ENCODE measurements around the gene STK32A. TPM values are rescaled to one million over a fixed set of nuclear protein-coding genes. Genes with fewer than 3 reads are reported as not detected.

Gene STK32A
- total and polyA plus RNA-seq, 10 donors: 0.15 to 3.1 (median 0.90) TPM

- H3K36me3 ChIP-seq: no peaks in the 10 kb centered on the region
- H3K27me3 ChIP-seq (replicated peaks in 1 of 7): no peaks in the 10 kb centered on the region
- H3K9me3 ChIP-seq: peaks cover 0 to 19% (median 11%) of the 10 kb centered on the region in 8 donors
- H3K4me3 ChIP-seq: no peak overlapping the region
- no peak overlapping the region for H3K27ac ChIP-seq
- TF ChIP-seq, protein P1, sequence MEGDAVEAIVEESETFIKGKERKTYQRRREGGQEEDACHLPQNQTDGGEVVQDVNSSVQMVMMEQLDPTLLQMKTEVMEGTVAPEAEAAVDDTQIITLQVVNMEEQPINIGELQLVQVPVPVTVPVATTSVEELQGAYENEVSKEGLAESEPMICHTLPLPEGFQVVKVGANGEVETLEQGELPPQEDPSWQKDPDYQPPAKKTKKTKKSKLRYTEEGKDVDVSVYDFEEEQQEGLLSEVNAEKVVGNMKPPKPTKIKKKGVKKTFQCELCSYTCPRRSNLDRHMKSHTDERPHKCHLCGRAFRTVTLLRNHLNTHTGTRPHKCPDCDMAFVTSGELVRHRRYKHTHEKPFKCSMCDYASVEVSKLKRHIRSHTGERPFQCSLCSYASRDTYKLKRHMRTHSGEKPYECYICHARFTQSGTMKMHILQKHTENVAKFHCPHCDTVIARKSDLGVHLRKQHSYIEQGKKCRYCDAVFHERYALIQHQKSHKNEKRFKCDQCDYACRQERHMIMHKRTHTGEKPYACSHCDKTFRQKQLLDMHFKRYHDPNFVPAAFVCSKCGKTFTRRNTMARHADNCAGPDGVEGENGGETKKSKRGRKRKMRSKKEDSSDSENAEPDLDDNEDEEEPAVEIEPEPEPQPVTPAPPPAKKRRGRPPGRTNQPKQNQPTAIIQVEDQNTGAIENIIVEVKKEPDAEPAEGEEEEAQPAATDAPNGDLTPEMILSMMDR (IDR thresholded peaks at IDR 0.05 in 8 of 11, conservative IDR thresholded peaks at IDR 0.05 in 3 of 11): no peak
- TF ChIP-seq POLR2AphosphoS5 (IDR thresholded peaks at IDR 0.05) (no peak), POLR2A (IDR thresholded peaks at IDR 0.05) (no peak)
- no peaks in the 10 kb centered on the region for H3K4me1 ChIP-seq
- WGBS, 5 donors: 81 to 89% (median 85%) methylated on average over 4 of the region's 4 CpGs
- intact Hi-C loops (cut with DNase I; ENCODE audit: low total_unique reads): no loop called here
- no peak for DNase-seq
These were observed 104.5 kb downstream of the STK32A start for GRCh38 chr5:147339313-147339712.

- no peaks in the 10 kb centered on the region for H3K4me1 ChIP-seq
- H3K4me3 ChIP-seq: no peak overlapping the region
- 76 to 90% (median 87%) methylated on average over 1 of the region's 1 CpG for WGBS, 5 donors
- peaks cover 0 to 19% (median 11%) of the 10 kb centered on the region in 8 donors for H3K9me3 ChIP-seq
- intact Hi-C loops (cut with DNase I; ENCODE audit: low total_unique reads): no loop called here
- no peaks in the 10 kb centered on the region for H3K27me3 ChIP-seq (replicated peaks in 1 of 7)
- no peaks in the 10 kb centered on the region for H3K36me3 ChIP-seq
- TF ChIP-seq, protein P1 (IDR thresholded peaks at IDR 0.05 in 8 of 11, conservative IDR thresholded peaks at IDR 0.05 in 3 of 11): no peak
- TF ChIP-seq POLR2A (IDR thresholded peaks at IDR 0.05) (no peak), POLR2AphosphoS5 (IDR thresholded peaks at IDR 0.05) (no peak)
- no peak for DNase-seq
- no peak overlapping the region for H3K27ac ChIP-seq
These were observed 106.1 kb downstream of the STK32A start for GRCh38 chr5:147340941-147341340.

DNA sequence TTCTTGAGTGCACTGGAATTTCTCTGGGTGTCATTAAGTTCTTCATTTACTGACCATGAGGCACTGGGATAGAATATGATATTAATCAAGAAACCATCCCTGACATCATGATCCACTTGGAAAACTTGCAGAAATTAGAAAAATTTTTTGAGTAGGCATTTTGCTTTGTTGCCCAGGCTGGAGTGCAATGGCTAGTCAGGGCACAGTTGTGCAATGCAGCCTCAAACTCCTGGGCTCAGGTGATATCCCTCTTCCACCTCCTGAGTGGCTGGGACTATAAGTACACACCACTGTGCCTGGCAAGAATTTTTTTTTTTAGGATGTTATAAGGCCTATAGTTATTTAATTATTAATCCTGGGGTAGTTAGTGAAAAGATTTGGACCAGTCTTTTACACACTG lies 106.5 kb downstream of the STK32A start:
- TF ChIP-seq POLR2A (IDR thresholded peaks at IDR 0.05): no peak
- Histone ChIP-seq H3K27me3 (replicated peaks in 1 of 7) (no peaks in the 10 kb centered on the region), H3K9me3 (peaks cover 0 to 19% (median 11%) of the 10 kb centered on the region in 8 donors), H3K36me3 (no peaks in the 10 kb centered on the region), H3K27ac (no peak overlapping the region), H3K4me3 (no peak overlapping the region), H3K4me1 (no peaks in the 10 kb centered on the region)
- intact Hi-C loops (cut with DNase I; ENCODE audit: low total_unique reads): no loop called here
- DNase-seq: no peak

DNA sequence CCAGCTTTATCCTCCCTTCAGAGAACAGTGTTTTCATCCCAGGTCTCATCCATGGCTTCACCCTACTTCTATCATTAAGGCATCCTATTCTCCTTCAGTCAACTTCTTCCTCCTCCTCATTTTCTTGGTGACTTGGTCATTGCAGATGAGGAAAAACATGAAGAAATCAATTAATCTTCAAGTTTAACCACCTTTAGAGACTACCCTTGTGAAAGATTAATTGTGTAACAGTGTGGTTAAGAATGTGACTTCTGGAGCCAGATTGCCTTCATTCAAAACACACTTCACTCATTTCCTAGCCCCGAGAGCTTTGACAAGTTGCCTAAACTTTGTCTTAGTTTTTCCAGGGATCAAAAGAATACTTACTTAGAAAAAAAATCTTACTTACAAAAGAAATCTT lies 110.0 kb downstream of the STK32A start:
- TF ChIP-seq POLR2A (IDR thresholded peaks at IDR 0.05): no peak
- TF ChIP-seq, protein P1 (IDR thresholded peaks at IDR 0.05 in 8 of 11, conservative IDR thresholded peaks at IDR 0.05 in 3 of 11): no peak
- no peak for TF ChIP-seq POLR2AphosphoS5 (IDR thresholded peaks at IDR 0.05)
- Histone ChIP-seq H3K9me3 (no peaks in the 10 kb centered on the region), H3K27me3 (replicated peaks in 1 of 7) (no peaks in the 10 kb centered on the region), H3K4me1 (no peaks in the 10 kb centered on the region), H3K36me3 (no peaks in the 10 kb centered on the region), H3K4me3 (no peak overlapping the region), H3K27ac (no peak overlapping the region)
- WGBS, 5 donors: 0 to 61% (median 34%) methylated on average over 1 of the region's 1 CpG
- intact Hi-C loops (cut with DNase I; ENCODE audit: low total_unique reads): no loop called here
- no peak for DNase-seq

DNA sequence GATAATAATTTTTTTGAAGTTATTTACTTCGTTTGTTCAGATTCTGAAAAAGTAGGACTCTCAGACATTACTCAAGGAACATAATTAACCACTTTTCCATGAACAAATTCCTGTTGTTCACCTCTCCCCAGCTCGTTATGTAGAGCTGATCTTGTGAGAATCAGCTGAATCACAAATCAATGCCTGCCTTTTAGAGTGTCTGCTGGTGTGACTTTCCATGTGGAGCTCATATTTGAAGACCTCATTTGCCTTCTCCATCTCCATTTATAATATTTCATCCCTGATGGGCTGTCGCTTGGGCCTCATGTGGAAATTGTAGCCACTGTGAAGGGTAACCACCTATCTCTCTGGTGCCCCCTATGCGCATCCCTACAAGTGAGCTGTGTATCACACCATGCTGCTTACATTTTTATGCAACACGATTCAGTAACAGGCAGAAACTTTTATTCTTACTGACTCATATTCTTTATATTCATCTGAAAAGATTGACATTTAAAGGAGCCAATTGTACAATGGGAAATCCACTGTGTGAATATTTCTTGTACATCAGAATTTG lies 111.3 kb downstream of the STK32A start:
- Histone ChIP-seq H3K9me3 (no peaks in the 10 kb centered on the region), H3K4me3 (no peak overlapping the region), H3K27ac (no peak overlapping the region), H3K4me1 (no peaks in the 10 kb centered on the region), H3K27me3 (replicated peaks in 1 of 7) (no peaks in the 10 kb centered on the region), H3K36me3 (no peaks in the 10 kb centered on the region)
- no peak for DNase-seq
- intact Hi-C loops (cut with DNase I; ENCODE audit: low total_unique reads): no loop called here
- TF ChIP-seq POLR2A (IDR thresholded peaks at IDR 0.05) (no peak), POLR2AphosphoS5 (IDR thresholded peaks at IDR 0.05) (no peak)
- TF ChIP-seq, protein P1 (IDR thresholded peaks at IDR 0.05 in 8 of 11, conservative IDR thresholded peaks at IDR 0.05 in 3 of 11): no peak
- WGBS, 5 donors: 75 to 80% (median 77%) methylated on average over 5 of the region's 5 CpGs

Measured in spleen (tissue), 11 donors.